ENCODE data around the gene FES.
"Not testable (repeated sequence)": the region's sequence is repeated elsewhere in the genome, so short reads cannot be mapped to it uniquely, and the experiment has no call there.

The FES gene

GRCh38 chr15:90872486-90873184, 11.7 kb upstream of the FES start:
- in situ Hi-C loops (cut with HindIII; ENCODE audit: low pct_ligation_motif_present, low pct_unique_long_range_greater_than_20kb, low sequenced_read_pairs): no loop called here
- DNase-seq: peak; percentile 32

- no peak for DNase-seq
- in situ Hi-C loops (cut with HindIII; ENCODE audit: low pct_ligation_motif_present, low pct_unique_long_range_greater_than_20kb, low sequenced_read_pairs): no loop called here
These were observed 10.8 kb upstream of the FES start for GRCh38 chr15:90873488-90873997.

- in situ Hi-C loops (cut with HindIII; ENCODE audit: low pct_ligation_motif_present, low pct_unique_long_range_greater_than_20kb, low sequenced_read_pairs): no loop called here
- no peak for DNase-seq
These were observed 10.2 kb upstream of the FES start for GRCh38 chr15:90873998-90874605.

- in situ Hi-C loops (cut with HindIII; ENCODE audit: low pct_ligation_motif_present, low pct_unique_long_range_greater_than_20kb, low sequenced_read_pairs); DNase-seq: not testable (repeated sequence)
These were observed 9.3 kb upstream of the FES start for GRCh38 chr15:90874986-90875385.

GRCh38 chr15:90875549-90875981, 8.7 kb upstream of the FES start:
- in situ Hi-C loops (cut with HindIII; ENCODE audit: low pct_ligation_motif_present, low pct_unique_long_range_greater_than_20kb, low sequenced_read_pairs): no loop called here
- no peak for DNase-seq

GRCh38 chr15:90876046-90876445, 8.3 kb upstream of the FES start:
- in situ Hi-C loops (cut with HindIII; ENCODE audit: low pct_ligation_motif_present, low pct_unique_long_range_greater_than_20kb, low sequenced_read_pairs): no loop called here
- no peak for DNase-seq

GRCh38 chr15:90876512-90877170, 7.7 kb upstream of the FES start:
- in situ Hi-C loops (cut with HindIII; ENCODE audit: low pct_ligation_motif_present, low pct_unique_long_range_greater_than_20kb, low sequenced_read_pairs): no loop called here
- no peak for DNase-seq

GRCh38 chr15:90877315-90877714, 7.0 kb upstream of the FES start:
- in situ Hi-C loops (cut with HindIII; ENCODE audit: low pct_ligation_motif_present, low pct_unique_long_range_greater_than_20kb, low sequenced_read_pairs): no loop called here
- DNase-seq: no peak

GRCh38 chr15:90877996-90878395, 6.3 kb upstream of the FES start:
- DNase-seq: no peak
- in situ Hi-C loops (cut with HindIII; ENCODE audit: low pct_ligation_motif_present, low pct_unique_long_range_greater_than_20kb, low sequenced_read_pairs): no loop called here

GRCh38 chr15:90878660-90879059, 5.6 kb upstream of the FES start:
- DNase-seq: no peak
- in situ Hi-C loops (cut with HindIII; ENCODE audit: low pct_ligation_motif_present, low pct_unique_long_range_greater_than_20kb, low sequenced_read_pairs): no loop called here

GRCh38 chr15:90879730-90880366, 4.5 kb upstream of the FES start:
- no peak for DNase-seq
- in situ Hi-C loops (cut with HindIII; ENCODE audit: low pct_ligation_motif_present, low pct_unique_long_range_greater_than_20kb, low sequenced_read_pairs): no loop called here

GRCh38 chr15:90880381-90881145, 3.7 kb upstream of the FES start:
- in situ Hi-C loops (cut with HindIII; ENCODE audit: low pct_ligation_motif_present, low pct_unique_long_range_greater_than_20kb, low sequenced_read_pairs): no loop called here
- no peak for DNase-seq

- DNase-seq: no peak
- in situ Hi-C loops (cut with HindIII; ENCODE audit: low pct_ligation_motif_present, low pct_unique_long_range_greater_than_20kb, low sequenced_read_pairs): no loop called here
These were observed 2.9 kb upstream of the FES start for GRCh38 chr15:90881181-90881977.

GRCh38 chr15:90881978-90882721, 2.2 kb upstream of the FES start:
- DNase-seq: no peak
- in situ Hi-C loops (cut with HindIII; ENCODE audit: low pct_ligation_motif_present, low pct_unique_long_range_greater_than_20kb, low sequenced_read_pairs): no loop called here

- in situ Hi-C loops (cut with HindIII; ENCODE audit: low pct_ligation_motif_present, low pct_unique_long_range_greater_than_20kb, low sequenced_read_pairs): no loop called here
- no peak for DNase-seq
These were observed 1.4 kb upstream of the FES start for GRCh38 chr15:90882781-90883525.

GRCh38 chr15:90883526-90883975, 753 bp upstream of the FES start:
- DNase-seq: no peak
- in situ Hi-C loops (cut with HindIII; ENCODE audit: low pct_ligation_motif_present, low pct_unique_long_range_greater_than_20kb, low sequenced_read_pairs): no loop called here

Data from ACHN (cell line).